Sigmoid colon (tissue), 3 donors: ENCODE results near the gene NFIL3.

Experiments
- POLR2A ChIP-seq, 2 donors: fragments of 450-650 bp; IDR thresholded peaks; one replicate each; pipeline ENCODE4 v1.6.1; 2016; ENCODE audit warnings: antibody characterized with exemption in 2 of 2, mild to moderate bottlenecking in 2 of 2, moderate library complexity in 2 of 2
- TF ChIP-seq, protein P1 (sequence below), 4 experiments: fragments of 450-650 bp in 3 of 4; fragments of 200-600 bp in 1 of 4; IDR thresholded peaks; one replicate each; pipeline ENCODE4 v1.5.1; 2016 to 2019; ENCODE audit warnings: antibody characterized with exemption in 4 of 4, mild to moderate bottlenecking in 3 of 4, moderate library complexity in 2 of 4

DNA sequence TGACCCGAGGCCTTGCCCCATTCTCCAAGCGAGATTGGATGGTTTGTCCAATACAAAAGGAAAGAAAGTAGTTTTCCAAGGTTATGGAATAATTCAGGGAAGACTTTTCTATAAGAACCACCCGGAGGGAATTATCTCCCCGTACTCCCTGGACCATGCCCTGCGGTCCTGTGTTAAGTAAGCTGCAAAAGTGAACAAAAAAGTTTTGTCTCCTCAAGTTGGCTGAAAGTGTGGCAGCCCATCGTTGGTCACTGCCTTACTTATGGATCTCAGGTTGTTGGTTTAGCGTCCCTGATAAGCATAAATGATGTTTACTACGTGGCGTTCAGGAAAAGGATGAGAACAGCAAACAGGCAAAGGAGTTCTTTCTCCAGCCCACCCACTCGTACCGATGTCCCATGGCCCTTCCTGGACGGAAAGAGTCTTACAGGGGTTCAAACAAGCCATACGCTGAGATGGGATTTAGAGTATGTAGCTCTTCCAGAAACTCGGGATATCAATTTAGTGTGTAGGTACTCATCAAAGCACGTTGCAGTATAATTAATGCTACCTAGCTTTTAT is 61.5 kb downstream of the NFIL3 start:
- no peak for TF ChIP-seq POLR2A (IDR thresholded peaks at IDR 0.05)
- TF ChIP-seq, protein P1, sequence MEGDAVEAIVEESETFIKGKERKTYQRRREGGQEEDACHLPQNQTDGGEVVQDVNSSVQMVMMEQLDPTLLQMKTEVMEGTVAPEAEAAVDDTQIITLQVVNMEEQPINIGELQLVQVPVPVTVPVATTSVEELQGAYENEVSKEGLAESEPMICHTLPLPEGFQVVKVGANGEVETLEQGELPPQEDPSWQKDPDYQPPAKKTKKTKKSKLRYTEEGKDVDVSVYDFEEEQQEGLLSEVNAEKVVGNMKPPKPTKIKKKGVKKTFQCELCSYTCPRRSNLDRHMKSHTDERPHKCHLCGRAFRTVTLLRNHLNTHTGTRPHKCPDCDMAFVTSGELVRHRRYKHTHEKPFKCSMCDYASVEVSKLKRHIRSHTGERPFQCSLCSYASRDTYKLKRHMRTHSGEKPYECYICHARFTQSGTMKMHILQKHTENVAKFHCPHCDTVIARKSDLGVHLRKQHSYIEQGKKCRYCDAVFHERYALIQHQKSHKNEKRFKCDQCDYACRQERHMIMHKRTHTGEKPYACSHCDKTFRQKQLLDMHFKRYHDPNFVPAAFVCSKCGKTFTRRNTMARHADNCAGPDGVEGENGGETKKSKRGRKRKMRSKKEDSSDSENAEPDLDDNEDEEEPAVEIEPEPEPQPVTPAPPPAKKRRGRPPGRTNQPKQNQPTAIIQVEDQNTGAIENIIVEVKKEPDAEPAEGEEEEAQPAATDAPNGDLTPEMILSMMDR (IDR thresholded peaks at IDR 0.05): no peak
